ENCODE data around the gene ASB15. TPM values are rescaled to one million over a fixed set of nuclear protein-coding genes. Genes with fewer than 3 reads are reported as not detected.

ASB15 gene
- polyA plus RNA-seq, 2 of the 4 experiments (the other 2 are of a cell fraction), result not detected

DNA sequence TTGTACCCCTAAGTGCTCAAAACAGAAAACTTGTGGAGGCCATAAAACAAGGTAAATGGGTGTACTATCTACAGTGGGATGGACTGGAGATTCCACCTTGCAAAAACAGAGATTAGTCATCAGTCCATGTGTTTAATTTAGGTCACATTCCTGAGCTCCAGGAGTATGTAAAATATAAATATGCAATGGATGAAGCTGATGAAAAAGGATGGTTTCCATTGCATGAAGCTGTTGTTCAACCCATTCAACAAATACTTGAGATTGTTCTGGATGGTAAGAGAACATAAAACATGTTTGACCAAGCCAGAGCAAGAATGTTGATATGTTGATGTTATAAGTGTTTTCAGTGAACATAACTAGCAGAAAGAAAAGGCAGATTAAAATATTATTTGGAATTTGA is 14.6 kb downstream of the ASB15 start:
- DNase-seq (ENCODE audit: low read depth in 1 of 2, low spot score in 1 of 2), result no peak
- TF ChIP-seq POLR2A (IDR thresholded peaks at IDR 0.05; ENCODE audit: low read length) (no peak), HOXB13 (CRISPR knock-in tag; IDR thresholded peaks at IDR 0.05; ENCODE audit: low read depth) (no peak), MYC (IDR thresholded peaks at IDR 0.05; ENCODE audit: borderline replicate concordance, low read length) (no peak), CHD4 (IDR thresholded peaks at IDR 0.05; ENCODE audit: borderline replicate concordance) (no peak), CBX8 (IDR thresholded peaks at IDR 0.05) (no peak), FOXS1 (CRISPR knock-in tag; IDR thresholded peaks at IDR 0.05) (no peak), POLR2AphosphoS2 (conservative IDR thresholded peaks at IDR 0.05; ENCODE audit: low read length) (no peak), PHF8 (IDR thresholded peaks at IDR 0.05; ENCODE audit: borderline replicate concordance, low read depth) (no peak), NR3C1 (IDR thresholded peaks at IDR 0.05) (no peak), RAD21 (conservative IDR thresholded peaks at IDR 0.05 in 1 of 2, IDR thresholded peaks at IDR 0.05 in 1 of 2) (no peak), RCOR1 (IDR thresholded peaks at IDR 0.05; ENCODE audit: low read depth, low read length) (no peak)
- TF ChIP-seq, protein P1, sequence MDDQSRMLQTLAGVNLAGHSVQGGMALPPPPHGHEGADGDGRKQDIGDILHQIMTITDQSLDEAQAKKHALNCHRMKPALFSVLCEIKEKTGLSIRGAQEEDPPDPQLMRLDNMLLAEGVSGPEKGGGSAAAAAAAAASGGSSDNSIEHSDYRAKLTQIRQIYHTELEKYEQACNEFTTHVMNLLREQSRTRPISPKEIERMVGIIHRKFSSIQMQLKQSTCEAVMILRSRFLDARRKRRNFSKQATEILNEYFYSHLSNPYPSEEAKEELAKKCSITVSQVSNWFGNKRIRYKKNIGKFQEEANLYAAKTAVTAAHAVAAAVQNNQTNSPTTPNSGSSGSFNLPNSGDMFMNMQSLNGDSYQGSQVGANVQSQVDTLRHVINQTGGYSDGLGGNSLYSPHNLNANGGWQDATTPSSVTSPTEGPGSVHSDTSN (IDR thresholded peaks at IDR 0.05), result no peak
- TF ChIP-seq, protein P2, sequence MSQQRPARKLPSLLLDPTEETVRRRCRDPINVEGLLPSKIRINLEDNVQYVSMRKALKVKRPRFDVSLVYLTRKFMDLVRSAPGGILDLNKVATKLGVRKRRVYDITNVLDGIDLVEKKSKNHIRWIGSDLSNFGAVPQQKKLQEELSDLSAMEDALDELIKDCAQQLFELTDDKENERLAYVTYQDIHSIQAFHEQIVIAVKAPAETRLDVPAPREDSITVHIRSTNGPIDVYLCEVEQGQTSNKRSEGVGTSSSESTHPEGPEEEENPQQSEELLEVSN (IDR thresholded peaks at IDR 0.05; ENCODE audit: borderline replicate concordance, low read depth), result no peak
- Histone ChIP-seq H3K27ac (no peak overlapping the region), H3K4me3 (no peak overlapping the region), H3K9me3 (0 out of 3 replicates have a peak, but pooled peaks cover 3% of the 10 kb centered on the region), H3K4me2 (no peak overlapping the region), H3K4me1 (no peaks in the 10 kb centered on the region)
- POLR2A ChIA-PET, result no interaction called here
- ATAC-seq, result no peak
- no peak for FAIRE-seq
- CTCF ChIA-PET, result interaction anchor here (0.6 kb wide), 2 partner anchors 19 to 20 kb away, joined by 3 read pairs; no protein-coding TSS in a partner anchor

DNA sequence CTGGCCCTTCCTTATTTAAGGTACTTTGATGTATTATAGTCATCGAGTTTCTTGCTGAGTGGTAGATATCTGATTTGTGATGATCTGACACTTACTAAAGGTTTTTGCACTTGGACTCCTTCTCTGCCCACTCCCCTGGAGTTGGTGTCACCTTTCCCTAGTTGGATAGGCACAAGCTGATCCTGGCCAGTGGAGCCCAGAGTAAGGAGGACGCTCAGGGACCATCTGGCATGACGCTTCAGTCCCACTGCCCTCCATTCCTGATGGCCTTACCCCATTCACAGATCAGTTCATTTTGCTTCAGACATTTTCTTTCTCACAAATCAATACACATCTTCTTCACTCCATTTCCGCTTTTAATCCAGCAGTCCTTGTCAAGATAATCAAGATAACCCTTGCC is 20.1 kb downstream of the ASB15 start:
- Histone ChIP-seq H3K4me2 (no peak overlapping the region), H3K4me1 (no peaks in the 10 kb centered on the region), H3K4me3 (no peak overlapping the region), H3K9me3 (no peaks in the 10 kb centered on the region), H3K27ac (no peak overlapping the region)
- TF ChIP-seq HOXB5 (CRISPR knock-in tag; IDR thresholded peaks at IDR 0.05), result no peak
- no peak for TF ChIP-seq NFE2L2 (conservative IDR thresholded peaks at IDR 0.05; ENCODE audit: low read length)
- no peak for TF ChIP-seq CBX2 (IDR thresholded peaks at IDR 0.05; ENCODE audit: borderline replicate concordance, low read depth)
- 30% methylated on average over 4 of the region's 4 CpGs for WGBS (ENCODE audit: missing lambda C conversion rate)
- DNase-seq (ENCODE audit: low read depth in 1 of 2, low spot score in 1 of 2) (no peak), ATAC-seq (no peak), FAIRE-seq (no peak)
- ChIA-PET CTCF (no interaction called here), POLR2A (no interaction called here)

DNA sequence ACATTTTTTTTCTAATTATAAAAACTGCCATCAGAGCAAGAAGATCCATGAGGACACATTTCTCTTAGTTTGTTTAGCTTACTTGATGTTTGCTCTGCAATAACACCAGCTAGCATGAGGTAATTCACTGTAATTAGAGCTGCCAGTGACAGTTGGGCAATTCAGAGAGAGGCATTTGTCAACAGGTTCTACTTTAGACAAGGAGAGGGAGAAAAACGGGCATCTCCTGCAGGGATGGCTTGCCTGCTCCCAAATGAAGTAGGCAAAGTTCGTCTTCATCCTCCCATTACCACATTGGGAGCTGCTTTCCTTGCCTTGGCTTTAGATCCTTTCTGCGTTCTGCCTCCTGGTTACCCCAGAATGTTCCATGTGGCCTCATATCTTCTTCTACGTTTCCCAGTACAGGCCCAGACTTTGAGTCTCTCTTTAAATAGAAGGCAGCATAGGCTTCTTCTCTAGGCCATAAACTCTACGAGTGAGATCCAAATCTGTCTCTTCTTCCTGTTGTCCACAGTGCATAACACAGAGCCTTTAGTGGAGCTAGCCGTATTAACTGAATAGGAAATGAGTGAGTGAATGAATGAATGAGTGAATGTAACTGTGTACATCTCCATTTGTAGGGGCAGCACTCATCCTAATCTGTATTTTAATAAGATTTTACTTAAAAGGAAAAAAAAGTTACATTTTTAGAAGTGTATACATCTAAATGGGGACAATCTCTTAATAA is 21.2 kb downstream of the ASB15 start:
- H3K4me1 ChIP-seq, result no peaks in the 10 kb centered on the region
- ChIA-PET POLR2A (no interaction called here), CTCF (no interaction called here)
- no peak overlapping the region for H3K4me2 ChIP-seq
- FAIRE-seq (no peak), DNase-seq (ENCODE audit: low read depth in 1 of 2, low spot score in 1 of 2) (no peak), ATAC-seq (no peak)
- no peak overlapping the region for H3K27ac ChIP-seq
- 54% methylated on average over 6 of the region's 6 CpGs for WGBS (ENCODE audit: missing lambda C conversion rate)
- H3K9me3 ChIP-seq, result no peaks in the 10 kb centered on the region
- no peak overlapping the region for H3K4me3 ChIP-seq
- TF ChIP-seq SREBF2 (IDR thresholded peaks at IDR 0.05), result no peak
- TF ChIP-seq SMC3 (IDR thresholded peaks at IDR 0.05), result no peak
- TF ChIP-seq, protein P3, sequence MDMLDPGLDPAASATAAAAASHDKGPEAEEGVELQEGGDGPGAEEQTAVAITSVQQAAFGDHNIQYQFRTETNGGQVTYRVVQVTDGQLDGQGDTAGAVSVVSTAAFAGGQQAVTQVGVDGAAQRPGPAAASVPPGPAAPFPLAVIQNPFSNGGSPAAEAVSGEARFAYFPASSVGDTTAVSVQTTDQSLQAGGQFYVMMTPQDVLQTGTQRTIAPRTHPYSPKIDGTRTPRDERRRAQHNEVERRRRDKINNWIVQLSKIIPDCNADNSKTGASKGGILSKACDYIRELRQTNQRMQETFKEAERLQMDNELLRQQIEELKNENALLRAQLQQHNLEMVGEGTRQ (IDR thresholded peaks at IDR 0.05), result no peak
- no peak for TF ChIP-seq CHD2 (IDR thresholded peaks at IDR 0.05; ENCODE audit: low read length, partially characterized antibody)
- TF ChIP-seq EP300 (IDR thresholded peaks at IDR 0.05), result no peak
- no peak for TF ChIP-seq HOXB5 (CRISPR knock-in tag; IDR thresholded peaks at IDR 0.05)
- TF ChIP-seq HEYL (CRISPR knock-in tag; IDR thresholded peaks at IDR 0.05), result no peak
- no peak for TF ChIP-seq MAZ (IDR thresholded peaks at IDR 0.05; ENCODE audit: borderline replicate concordance, low read depth, low read length)
- TF ChIP-seq CBX2 (IDR thresholded peaks at IDR 0.05; ENCODE audit: borderline replicate concordance, low read depth), result no peak
- TF ChIP-seq MAFK (IDR thresholded peaks at IDR 0.05; ENCODE audit: partially characterized antibody), result no peak
- no peak for TF ChIP-seq NR3C1 (IDR thresholded peaks at IDR 0.05)
- TF ChIP-seq KDM5A (IDR thresholded peaks at IDR 0.05), result no peak
- no peak for TF ChIP-seq HOXB13 (CRISPR knock-in tag; IDR thresholded peaks at IDR 0.05; ENCODE audit: low read depth)
- TF ChIP-seq, protein P4, sequence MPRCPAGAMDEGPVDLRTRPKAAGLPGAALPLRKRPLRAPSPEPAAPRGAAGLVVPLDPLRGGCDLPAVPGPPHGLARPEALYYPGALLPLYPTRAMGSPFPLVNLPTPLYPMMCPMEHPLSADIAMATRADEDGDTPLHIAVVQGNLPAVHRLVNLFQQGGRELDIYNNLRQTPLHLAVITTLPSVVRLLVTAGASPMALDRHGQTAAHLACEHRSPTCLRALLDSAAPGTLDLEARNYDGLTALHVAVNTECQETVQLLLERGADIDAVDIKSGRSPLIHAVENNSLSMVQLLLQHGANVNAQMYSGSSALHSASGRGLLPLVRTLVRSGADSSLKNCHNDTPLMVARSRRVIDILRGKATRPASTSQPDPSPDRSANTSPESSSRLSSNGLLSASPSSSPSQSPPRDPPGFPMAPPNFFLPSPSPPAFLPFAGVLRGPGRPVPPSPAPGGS (IDR thresholded peaks at IDR 0.05), result no peak
- TF ChIP-seq, protein P5, sequence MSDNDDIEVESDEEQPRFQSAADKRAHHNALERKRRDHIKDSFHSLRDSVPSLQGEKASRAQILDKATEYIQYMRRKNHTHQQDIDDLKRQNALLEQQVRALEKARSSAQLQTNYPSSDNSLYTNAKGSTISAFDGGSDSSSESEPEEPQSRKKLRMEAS (IDR thresholded peaks at IDR 0.05), result no peak
- no peak for TF ChIP-seq ESRRA (IDR thresholded peaks at IDR 0.05; ENCODE audit: borderline replicate concordance, low read length)
- TF ChIP-seq ZNF302 (CRISPR knock-in tag; IDR thresholded peaks at IDR 0.05), result no peak

Measured in A549 (cell line).